Suprapubic skin (tissue), 4 donors: ENCODE data around the gene GNAO1. TPM values are rescaled to one million over a fixed set of nuclear protein-coding genes. Genes with fewer than 3 reads are reported as not detected.

Experiments used
- DNase-seq, 2 donors: peaks; one replicate each; pipeline ENCODE4 v3.0.0-alpha.2; 2019; ENCODE audit warnings: low spot score in 2 of 2
- H3K27ac ChIP-seq: fragments of 200-600 bp; sonication (generic); one replicate; pipeline ENCODE4 v1.5.1; 2019
- H3K27me3 ChIP-seq: fragments of 200-600 bp; sonication (generic); one replicate; pipeline ENCODE4 v1.5.1; 2019
- H3K36me3 ChIP-seq: fragments of 200-600 bp; sonication (generic); one replicate; pipeline ENCODE4 v1.5.1; 2019
- H3K4me1 ChIP-seq: fragments of 200-600 bp; sonication (generic); one replicate; pipeline ENCODE4 v1.5.1; 2019
- H3K4me3 ChIP-seq: fragments of 200-600 bp; sonication (generic); one replicate; pipeline ENCODE4 v1.5.1; 2019; ENCODE audit warnings: mild to moderate bottlenecking
- H3K9me3 ChIP-seq: fragments of 200-600 bp; sonication (generic); one replicate; pipeline ENCODE4 v1.5.1; 2019
- CTCF ChIP-seq, 2 donors: fragments of 200-600 bp in 1 of 2; fragments of 450-650 bp in 1 of 2; sonication (generic) in 1 of 2; IDR thresholded peaks; one replicate each; pipeline ENCODE4 v1.5.1; 2016 to 2019; ENCODE audit warnings: antibody characterized with exemption in 2 of 2, mild to moderate bottlenecking in 1 of 2, moderate library complexity in 1 of 2
- EP300 ChIP-seq: sonication (generic); formaldehyde crosslinking; IDR thresholded peaks from one replicate; pipeline ENCODE4 v1.6.1; 2017; ENCODE audit warnings: antibody characterized with exemption
- POLR2A ChIP-seq, 2 donors: fragments of 450-650 bp; IDR thresholded peaks; one replicate each; pipeline ENCODE4 v1.6.1; 2017; ENCODE audit warnings: antibody characterized with exemption in 2 of 2, mild to moderate bottlenecking in 2 of 2, moderate library complexity in 2 of 2
- POLR2AphosphoS5 ChIP-seq, 3 donors: sonication (generic); formaldehyde crosslinking; IDR thresholded peaks; one replicate each; pipeline ENCODE4 v1.6.1; 2017; ENCODE audit warnings: antibody characterized with exemption in 3 of 3
- WGBS: methylation state at CpG from one replicate; pipeline ENCODE4 v1.1.5; 2018; 5-methylcytosine and 5-hydroxymethylcytosine counted together
- total RNA-seq, 4 donors: library from RNA; depleted of rRNA; stranded (reverse); fragments of >200 nt; gene quantifications; one replicate each; pipeline ENCODE4 v1.1.0, GENCODE V29; 2016

Gene GNAO1
- total RNA-seq, 4 donors from 2014 or later: 2.4 to 7.6 (median 5.8) TPM

GRCh38 chr16:56260378-56261160 lies 69.3 kb downstream of the GNAO1 start:
- Histone ChIP-seq H3K27me3 (no peaks in the 10 kb centered on the region), H3K4me3 (no peak overlapping the region), H3K36me3 (no peaks in the 10 kb centered on the region), H3K9me3 (no peaks in the 10 kb centered on the region), H3K4me1 (peaks cover 3% of the 10 kb centered on the region), H3K27ac (no peak overlapping the region)
- TF ChIP-seq CTCF (IDR thresholded peaks at IDR 0.05): no peak
- no peak for TF ChIP-seq POLR2A (IDR thresholded peaks at IDR 0.05)
- TF ChIP-seq EP300: no peak
- TF ChIP-seq POLR2AphosphoS5 (IDR thresholded peaks at IDR 0.05): no peak
- DNase-seq: no peak
- 95% methylated on average over 11 of the region's 13 CpGs for WGBS

- H3K36me3 ChIP-seq: no peaks in the 10 kb centered on the region
- H3K27me3 ChIP-seq: no peaks in the 10 kb centered on the region
- WGBS: 67% methylated on average over 7 of the region's 7 CpGs
- no peak overlapping the region for H3K4me3 ChIP-seq
- DNase-seq: no peak
- H3K9me3 ChIP-seq: no peaks in the 10 kb centered on the region
- peaks cover 3% of the 10 kb centered on the region for H3K4me1 ChIP-seq
- no peak for TF ChIP-seq EP300
- no peak for TF ChIP-seq POLR2AphosphoS5 (IDR thresholded peaks at IDR 0.05)
- no peak for TF ChIP-seq CTCF (IDR thresholded peaks at IDR 0.05)
- no peak for TF ChIP-seq POLR2A (IDR thresholded peaks at IDR 0.05)
- H3K27ac ChIP-seq: no peak overlapping the region
Measured at GRCh38 chr16:56261656-56262055, 70.4 kb downstream of the GNAO1 start.

- DNase-seq: no peak
- WGBS: 54% methylated on average over 5 of the region's 5 CpGs
- H3K27ac ChIP-seq: no peak overlapping the region
Measured at GRCh38 chr16:56262148-56262547, 70.9 kb downstream of the GNAO1 start.

GRCh38 chr16:56262551-56263245 lies 71.4 kb downstream of the GNAO1 start:
- Histone ChIP-seq H3K4me1 (peaks cover 3% of the 10 kb centered on the region), H3K27me3 (no peaks in the 10 kb centered on the region), H3K9me3 (no peaks in the 10 kb centered on the region), H3K27ac (no peak overlapping the region), H3K4me3 (no peak overlapping the region), H3K36me3 (no peaks in the 10 kb centered on the region)
- DNase-seq: no peak
- TF ChIP-seq EP300 (no peak), POLR2A (IDR thresholded peaks at IDR 0.05) (no peak), POLR2AphosphoS5 (IDR thresholded peaks at IDR 0.05) (no peak), CTCF (IDR thresholded peaks at IDR 0.05) (no peak)
- 82% methylated on average over 9 of the region's 9 CpGs for WGBS

More at GRCh38 chr16:56262148-56262547, 70.9 kb downstream of the GNAO1 start:
- Histone ChIP-seq H3K36me3 (no peaks in the 10 kb centered on the region), H3K27me3 (no peaks in the 10 kb centered on the region), H3K4me3 (no peak overlapping the region), H3K9me3 (no peaks in the 10 kb centered on the region), H3K4me1 (peaks cover 3% of the 10 kb centered on the region)
- TF ChIP-seq POLR2AphosphoS5 (IDR thresholded peaks at IDR 0.05) (no peak), EP300 (no peak), CTCF (IDR thresholded peaks at IDR 0.05) (no peak), POLR2A (IDR thresholded peaks at IDR 0.05) (no peak)
